ENCODE results near the gene LINC00632.

The LINC00632 gene

DNA sequence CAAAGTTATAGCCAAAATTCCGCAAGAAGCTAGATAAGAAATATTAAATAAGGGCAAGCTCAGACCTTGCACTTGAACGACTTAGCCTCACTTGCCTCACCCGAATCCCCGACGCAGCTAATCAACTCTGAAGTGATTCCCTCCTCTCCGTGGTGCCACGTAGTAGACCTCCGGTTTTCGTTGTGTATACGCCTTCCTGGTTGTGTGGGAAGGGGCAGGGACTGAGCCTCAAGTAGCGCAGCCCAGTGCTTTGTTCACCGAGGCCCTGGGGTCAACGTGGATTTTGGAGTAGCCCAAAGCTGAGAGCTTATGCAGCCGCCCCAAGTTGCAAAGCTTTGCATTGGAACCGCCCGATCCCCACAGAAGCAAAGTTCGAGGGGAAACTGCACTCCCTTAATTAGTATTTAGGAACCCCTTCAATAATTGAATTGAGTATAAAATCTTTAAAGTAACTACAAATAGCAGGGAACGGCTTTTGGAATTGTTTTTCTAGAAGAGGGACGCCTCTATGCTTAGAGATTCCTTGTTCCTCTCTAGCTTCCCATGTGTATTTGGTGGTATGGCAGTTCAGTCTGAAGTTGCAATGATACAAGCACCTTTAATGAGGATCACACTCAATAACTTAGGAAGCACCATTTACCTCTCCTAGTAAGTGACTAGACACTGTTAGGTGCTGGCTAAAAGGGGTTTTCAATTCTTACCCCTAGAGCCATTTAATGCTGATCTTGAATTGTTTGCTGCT, 55.7 kb downstream of the LINC00632 start:
- no peak for DNase-seq (ENCODE audit: low spot score)

DNA sequence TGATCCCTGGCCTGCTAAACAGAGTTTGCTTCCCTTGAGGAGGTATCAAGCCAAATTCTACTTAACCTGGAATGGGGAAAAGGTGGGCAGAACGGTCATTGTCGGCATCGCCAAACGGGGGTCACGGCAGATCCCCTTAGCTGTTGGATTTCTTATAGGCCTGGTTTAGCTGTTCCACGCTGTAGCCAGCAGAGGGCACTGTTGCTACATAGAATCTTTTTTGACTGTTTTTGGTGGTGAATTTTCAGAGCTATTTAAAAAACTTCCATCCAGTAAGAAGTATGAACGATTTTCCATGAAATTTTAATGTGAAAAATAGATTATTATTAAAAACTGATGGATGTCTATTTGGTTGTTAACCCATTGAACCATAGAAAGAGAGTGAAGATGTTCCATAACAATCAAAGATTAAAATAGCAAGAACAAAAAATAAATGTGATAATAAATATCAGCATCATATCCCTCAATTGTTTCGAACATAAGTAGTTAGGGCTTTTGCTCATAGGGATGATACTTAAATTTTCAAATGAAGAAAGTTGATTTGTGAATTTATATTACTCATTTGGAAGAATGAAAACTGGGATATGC, 56.6 kb downstream of the LINC00632 start:
- peak; percentile 10 for DNase-seq (ENCODE audit: low spot score)

DNA sequence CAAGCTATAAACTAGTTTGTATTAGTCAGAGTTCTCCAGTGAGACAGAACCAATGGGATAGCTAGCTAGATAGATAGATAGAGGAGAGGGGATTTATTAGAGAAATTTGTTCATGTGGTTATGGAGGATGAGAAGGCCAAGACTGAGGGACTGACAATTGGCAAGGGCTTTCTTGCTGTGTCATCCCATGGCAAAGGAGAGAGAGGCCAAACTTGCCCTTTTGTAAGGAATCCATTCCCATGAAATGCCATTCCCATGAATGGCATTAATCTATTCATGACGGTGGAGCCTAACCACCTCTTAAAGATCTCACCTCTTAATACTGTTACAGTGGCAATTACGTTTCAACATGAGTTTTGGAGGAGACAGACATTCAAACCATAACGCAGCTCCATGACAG, 58.1 kb downstream of the LINC00632 start:
- DNase-seq (ENCODE audit: low spot score) = no peak

DNA sequence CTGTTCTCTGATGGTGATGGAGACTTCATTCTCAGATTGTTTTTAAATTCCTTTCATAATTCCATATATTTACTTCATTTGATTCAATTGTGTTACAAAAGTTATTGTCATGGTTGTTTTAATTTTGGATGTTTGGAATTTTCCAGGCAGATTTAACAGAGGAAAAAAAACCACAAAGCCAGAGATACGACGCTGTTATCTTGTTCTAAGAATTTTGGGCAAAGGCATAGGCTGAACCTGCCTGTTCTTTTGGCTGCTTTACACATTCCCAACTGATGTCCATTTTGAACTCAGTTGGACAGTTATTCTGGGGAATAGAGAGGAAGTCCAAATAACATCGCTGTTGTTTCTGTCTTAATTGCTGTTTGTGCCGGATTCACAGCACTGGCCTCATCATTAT, 65.7 kb downstream of the LINC00632 start:
- no peak for DNase-seq (ENCODE audit: low spot score)

DNA sequence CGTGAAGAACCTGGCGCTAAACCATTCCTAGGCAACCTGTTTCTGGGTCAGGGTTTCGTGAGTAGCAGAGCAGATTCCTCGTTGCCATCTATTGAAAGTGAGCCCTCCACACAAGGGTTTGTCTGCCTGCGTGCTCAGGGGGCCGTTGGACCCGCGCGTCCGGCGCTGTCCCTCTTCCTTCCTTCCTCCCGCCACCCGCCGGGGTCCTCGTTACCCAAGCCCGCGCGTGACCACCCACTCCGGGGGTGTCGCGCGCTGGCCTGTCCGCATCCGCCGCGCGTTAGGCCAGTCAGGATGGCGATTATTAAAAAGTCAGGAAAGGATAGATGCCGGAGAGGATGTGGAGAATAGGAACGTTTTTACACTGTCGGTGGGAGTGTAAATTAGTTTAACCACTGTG, 66.8 kb downstream of the LINC00632 start:
- no peak for DNase-seq (ENCODE audit: low spot score)

DNA sequence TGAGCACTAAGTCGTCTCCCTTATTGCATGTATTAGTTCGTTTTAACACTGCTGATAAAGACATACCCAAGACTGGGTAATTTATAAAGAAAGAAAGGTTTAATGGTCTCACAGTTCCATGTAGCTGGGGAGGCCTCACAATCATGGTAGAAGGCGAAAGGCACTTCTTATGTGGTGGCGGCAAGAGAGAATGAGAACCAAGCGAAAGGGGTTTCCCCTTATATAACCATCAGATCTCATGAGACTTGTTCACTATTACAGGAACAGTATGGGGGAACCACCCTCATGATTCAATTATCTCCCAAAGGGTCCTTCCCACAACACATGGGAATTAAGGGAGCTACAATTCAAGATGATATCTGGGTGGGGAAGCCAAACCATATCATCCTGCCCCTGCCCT, 85.1 kb downstream of the LINC00632 start:
- no peak for DNase-seq (ENCODE audit: low spot score)

DNA sequence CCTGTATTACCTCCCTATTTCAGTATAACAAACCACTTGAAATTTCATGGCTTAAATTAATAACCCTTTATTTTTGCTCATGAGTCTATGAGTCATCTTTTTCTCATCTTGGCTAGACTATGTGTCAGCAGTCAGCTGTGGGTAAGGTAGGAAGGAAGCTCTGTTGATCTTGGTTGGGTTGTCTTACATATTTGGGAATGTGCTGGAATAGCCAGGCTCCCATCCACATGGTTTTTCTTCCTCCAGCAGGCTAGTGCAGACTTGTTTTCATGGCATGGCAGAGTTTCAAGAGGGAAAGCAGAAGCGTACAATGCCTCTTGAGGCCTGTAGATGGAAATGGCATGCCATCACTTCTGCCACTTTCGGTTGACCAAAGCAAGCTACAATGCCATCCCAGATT, 89.7 kb downstream of the LINC00632 start:
- no peak for DNase-seq (ENCODE audit: low spot score)

DNA sequence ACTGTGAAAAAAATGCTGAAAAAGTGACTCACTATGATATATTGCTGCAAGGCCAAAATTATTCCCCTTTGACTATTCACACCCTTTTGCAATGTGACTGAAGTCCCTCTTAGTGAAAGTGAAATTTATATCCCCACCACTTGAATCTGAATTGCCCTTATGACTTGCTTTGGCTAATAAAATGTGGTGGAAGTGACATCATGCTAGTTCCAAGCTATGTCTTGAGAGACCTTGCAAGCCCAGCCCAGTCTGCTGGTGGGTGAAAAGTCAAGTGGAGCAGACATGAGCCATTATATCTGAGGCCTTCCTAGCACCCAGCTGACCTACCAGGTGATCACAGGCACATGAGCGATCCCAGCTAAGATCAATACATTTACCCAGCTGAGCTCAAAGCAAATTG, 94.7 kb downstream of the LINC00632 start:
- DNase-seq (ENCODE audit: low spot score) = no peak

DNA sequence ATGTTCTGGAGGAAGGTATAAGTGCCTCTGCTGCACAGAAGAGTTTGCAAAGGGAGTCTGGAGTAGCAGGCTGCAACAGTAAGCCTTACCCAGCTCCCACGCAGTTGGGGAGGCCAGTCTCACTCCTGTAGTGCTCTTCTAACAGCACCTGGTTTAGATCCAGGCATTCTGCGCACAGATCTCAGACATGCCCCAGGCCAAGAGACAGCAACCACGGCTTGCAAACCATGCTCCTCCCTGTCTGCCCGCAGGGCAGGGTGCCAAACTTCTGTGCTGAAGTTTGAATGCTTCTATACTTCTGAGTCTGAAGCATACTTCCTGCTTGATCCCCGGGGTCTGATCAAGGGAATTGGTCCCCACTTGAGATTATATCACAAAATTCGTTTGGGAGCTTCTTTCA, 106.3 kb downstream of the LINC00632 start:
- DNase-seq (ENCODE audit: low spot score) = no peak

DNA sequence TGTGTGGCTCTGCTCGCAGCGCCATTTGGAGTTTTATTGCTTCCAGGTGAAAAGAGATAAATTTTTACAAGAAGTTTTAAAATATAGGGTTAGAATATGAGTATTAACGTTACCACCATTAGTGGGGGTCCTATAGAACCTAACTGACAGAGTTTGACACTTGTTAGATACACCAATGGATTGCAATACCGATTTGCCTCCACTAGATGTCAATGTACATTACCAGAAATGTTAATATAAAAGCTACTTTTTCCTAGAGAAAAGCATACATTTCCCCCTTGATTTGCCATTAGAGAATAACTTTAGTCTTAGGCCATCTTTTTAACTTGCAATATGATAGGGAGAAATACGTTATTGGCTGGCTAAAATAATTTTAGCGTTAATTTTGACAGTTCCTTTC, 108.4 kb downstream of the LINC00632 start:
- peak; percentile 1 for DNase-seq (ENCODE audit: low spot score)

DNA sequence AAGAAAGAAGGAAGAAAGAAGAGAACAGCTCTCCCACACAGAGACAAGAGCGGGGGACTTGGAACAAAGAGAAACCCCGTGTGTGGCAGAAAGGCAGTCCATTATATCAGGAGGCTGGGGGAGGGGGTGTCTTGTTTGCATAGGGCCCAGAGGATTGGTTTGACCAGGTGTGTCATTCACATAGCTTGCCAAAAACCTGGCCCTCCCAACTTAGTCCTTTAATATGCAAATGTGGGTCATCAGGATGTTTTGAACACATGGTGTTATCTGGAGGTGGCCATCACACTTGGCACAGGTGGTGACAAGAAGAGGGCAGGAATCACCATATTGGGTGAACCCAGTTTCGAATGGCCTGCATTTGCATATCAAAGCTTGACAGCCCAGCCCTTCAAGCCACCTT, 111.7 kb downstream of the LINC00632 start:
- no peak for DNase-seq (ENCODE audit: low spot score)

DNA sequence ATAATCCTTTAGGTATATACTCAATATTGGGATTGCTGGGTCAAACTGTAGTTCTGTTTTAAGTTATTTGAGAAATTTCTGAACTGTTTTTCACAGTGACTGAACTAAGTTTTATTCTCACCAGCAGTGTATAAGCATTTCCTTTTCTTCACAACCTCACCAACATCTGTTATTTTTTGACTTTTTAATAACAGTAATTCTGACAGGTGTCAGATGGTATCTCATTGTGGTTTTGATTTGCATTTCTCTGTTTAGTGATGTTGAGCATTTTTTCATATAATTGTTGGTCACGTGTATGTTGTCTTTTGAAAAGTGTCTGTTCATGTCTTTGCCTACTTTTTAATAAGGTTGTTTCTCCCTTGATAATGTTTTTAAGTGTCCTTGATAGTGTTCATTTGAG, 112.6 kb downstream of the LINC00632 start:
- DNase-seq (ENCODE audit: low spot score) = no peak

DNA sequence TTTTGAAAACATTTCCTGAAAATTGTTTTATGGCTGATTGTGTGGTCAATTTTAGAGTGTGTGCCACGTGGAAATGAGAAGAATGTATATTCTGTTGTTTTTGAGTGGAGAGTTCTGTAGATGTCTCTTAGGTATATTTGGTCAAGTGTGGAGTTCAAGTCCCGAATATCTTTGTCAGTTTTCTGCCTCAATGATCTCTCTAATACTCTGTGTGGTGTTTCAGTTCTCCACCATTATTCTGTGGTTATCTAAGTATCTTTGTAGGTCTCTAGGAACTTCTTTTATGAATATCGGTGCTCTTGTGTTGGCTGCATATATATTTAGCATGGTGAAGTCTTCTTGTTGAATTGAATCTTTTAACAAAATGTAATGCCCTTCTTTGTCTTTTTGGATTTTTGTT, 113.3 kb downstream of the LINC00632 start:
- no peak for DNase-seq (ENCODE audit: low spot score)

DNA sequence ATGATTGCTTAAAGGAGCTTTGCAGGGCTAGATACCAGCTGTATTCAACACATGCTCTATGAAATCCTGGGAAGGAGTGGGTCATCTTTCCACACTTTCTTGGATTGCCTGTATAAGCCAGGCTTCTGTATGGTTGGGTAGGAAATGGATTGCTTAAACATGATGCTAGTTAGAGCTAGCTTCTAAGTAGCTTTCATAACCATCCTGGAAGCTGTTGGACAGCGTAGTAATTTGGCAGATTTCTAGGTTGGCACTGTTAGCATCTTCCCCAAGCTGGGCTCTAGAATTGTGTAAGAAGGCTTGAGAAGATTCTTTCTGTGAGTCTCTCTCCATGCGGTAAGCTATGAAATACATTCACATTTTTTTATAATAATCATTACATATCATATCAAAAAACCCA, 127.3 kb downstream of the LINC00632 start:
- DNase-seq (ENCODE audit: low spot score) = no peak

All from HuH-7 (cell line).